Measurements from ENCODE around the gene CMTM5. TPM values are rescaled to one million over a fixed set of nuclear protein-coding genes. Genes with fewer than 3 reads are reported as not detected.
"Not testable (repeated sequence)": the region's sequence is repeated elsewhere in the genome, so short reads cannot be mapped to it uniquely, and the experiment has no call there.

CMTM5 gene
- total RNA-seq, 1 experiment from 2014 or later: 0.24 TPM

DNA sequence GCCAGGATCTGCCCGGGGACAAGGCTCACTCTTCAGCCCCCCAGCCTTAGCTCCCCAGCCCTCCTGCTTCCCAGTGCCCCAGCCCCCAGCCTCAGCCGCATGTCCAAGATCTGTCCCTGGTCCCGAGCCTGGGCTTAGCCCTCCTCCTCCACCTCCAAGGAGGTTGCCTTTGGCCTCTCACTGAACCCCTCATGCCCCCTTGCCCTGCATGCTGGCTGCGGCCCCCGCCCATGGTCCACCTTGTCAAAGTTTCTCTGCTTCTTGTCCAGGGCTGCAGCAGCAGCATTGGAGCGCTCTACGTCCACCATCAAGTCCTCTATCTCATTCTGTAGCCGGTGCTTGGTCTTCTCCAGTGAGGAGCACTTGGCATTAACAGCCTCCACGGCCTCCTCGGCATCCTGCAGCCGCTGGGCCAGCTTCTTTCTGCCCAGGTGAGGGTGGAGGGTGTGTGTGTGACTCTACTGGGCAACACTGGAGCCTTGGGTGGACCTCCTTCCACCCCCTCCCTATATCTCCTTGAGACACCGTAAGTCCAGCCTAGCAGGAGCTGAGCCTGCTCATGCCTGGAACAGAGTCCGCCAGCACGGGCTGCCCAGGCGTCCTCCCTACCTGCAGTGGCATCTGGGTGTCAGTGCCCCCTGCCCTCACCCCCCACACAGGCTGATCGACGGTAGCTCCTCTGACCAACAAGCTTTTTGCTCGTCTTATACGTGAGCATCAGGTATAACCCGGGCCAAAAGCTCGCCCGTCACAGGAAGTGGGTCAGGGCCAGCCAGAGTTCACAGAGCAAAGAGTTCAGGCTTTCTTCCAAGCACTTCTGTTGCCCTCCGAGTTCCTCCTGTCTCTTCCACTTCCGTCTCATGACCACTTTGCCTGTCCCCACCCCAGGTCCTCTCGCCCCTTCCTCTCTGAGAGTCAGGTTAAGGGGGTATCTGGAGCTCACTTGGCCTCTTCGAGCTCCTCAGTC, 11.4 kb downstream of the CMTM5 start:
- Mint-ChIP-seq H3K4me3 (no peak overlapping the region), H3K27me3 (ENCODE audit: low read depth) (peaks cover 26% of the 10 kb centered on the region), H3K27ac (no peak overlapping the region), H3K9me3 (no peaks in the 10 kb centered on the region), H3K36me3 (no peaks in the 10 kb centered on the region), H3K4me1 (peaks cover 17% of the 10 kb centered on the region)
- ATAC-seq (no peak), DNase-seq (ENCODE audit: low spot score) (no peak)
- ChIA-PET CTCF (interaction anchor here (0.5 to 3.7 kb wide), 9 partner anchors 9 to 907 kb away, joined by 3 to 27 read pairs (median 5); partner anchors contain the start of gene CMTM5), POLR2A (no interaction called here)
- TF ChIP-seq SOX15 (CRISPR knock-in tag; IDR thresholded peaks at IDR 0.05) (no peak), IRF2 (CRISPR knock-in tag; IDR thresholded peaks at IDR 0.05; ENCODE audit: borderline replicate concordance, low read depth) (no peak), ZNF416 (CRISPR knock-in tag; IDR thresholded peaks at IDR 0.05) (no peak)
- TF ChIP-seq, protein P1, sequence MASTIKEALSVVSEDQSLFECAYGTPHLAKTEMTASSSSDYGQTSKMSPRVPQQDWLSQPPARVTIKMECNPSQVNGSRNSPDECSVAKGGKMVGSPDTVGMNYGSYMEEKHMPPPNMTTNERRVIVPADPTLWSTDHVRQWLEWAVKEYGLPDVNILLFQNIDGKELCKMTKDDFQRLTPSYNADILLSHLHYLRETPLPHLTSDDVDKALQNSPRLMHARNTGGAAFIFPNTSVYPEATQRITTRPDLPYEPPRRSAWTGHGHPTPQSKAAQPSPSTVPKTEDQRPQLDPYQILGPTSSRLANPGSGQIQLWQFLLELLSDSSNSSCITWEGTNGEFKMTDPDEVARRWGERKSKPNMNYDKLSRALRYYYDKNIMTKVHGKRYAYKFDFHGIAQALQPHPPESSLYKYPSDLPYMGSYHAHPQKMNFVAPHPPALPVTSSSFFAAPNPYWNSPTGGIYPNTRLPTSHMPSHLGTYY (CRISPR knock-in tag; IDR thresholded peaks at IDR 0.05): no peak
- TF ChIP-seq, protein P2, sequence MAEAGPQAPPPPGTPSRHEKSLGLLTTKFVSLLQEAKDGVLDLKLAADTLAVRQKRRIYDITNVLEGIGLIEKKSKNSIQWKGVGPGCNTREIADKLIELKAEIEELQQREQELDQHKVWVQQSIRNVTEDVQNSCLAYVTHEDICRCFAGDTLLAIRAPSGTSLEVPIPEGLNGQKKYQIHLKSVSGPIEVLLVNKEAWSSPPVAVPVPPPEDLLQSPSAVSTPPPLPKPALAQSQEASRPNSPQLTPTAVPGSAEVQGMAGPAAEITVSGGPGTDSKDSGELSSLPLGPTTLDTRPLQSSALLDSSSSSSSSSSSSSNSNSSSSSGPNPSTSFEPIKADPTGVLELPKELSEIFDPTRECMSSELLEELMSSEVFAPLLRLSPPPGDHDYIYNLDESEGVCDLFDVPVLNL (CRISPR knock-in tag; IDR thresholded peaks at IDR 0.05; ENCODE audit: borderline replicate concordance, low read depth): no peak

DNA sequence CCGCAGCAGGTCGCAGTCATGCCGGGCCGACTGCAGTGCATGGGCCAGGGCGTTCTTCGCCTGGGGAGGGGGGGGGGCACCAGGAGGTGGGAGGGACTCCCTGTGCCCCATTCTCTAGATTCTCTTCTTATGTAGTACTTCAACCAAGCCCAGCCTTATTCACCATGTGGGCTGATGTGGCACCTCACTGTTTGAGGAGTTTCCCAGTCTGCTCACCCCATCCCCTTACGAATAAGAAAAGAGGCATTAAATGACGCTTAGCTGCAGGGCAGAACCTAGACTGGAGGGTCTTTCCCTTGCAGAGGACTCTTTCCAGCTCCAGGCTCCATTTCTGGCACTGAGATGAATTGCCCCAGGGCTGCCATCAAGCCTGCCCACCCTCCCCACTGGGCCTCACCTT, 12.2 kb downstream of the CMTM5 start:
- no peak overlapping the region for H3K27ac Mint-ChIP-seq
- TF ChIP-seq, protein P3, sequence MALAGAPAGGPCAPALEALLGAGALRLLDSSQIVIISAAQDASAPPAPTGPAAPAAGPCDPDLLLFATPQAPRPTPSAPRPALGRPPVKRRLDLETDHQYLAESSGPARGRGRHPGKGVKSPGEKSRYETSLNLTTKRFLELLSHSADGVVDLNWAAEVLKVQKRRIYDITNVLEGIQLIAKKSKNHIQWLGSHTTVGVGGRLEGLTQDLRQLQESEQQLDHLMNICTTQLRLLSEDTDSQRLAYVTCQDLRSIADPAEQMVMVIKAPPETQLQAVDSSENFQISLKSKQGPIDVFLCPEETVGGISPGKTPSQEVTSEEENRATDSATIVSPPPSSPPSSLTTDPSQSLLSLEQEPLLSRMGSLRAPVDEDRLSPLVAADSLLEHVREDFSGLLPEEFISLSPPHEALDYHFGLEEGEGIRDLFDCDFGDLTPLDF (CRISPR knock-in tag; IDR thresholded peaks at IDR 0.05): no peak
- no peak for TF ChIP-seq PRRX2 (CRISPR knock-in tag; IDR thresholded peaks at IDR 0.05)
- H3K27me3 Mint-ChIP-seq (ENCODE audit: low read depth): peaks cover 27% of the 10 kb centered on the region
- H3K9me3 Mint-ChIP-seq: peaks cover 5% of the 10 kb centered on the region
- ATAC-seq: peak; percentile 56
- H3K36me3 Mint-ChIP-seq: no peaks in the 10 kb centered on the region
- H3K4me3 Mint-ChIP-seq: no peak overlapping the region
- CTCF ChIA-PET: interaction anchor here (0.7 to 3.7 kb wide), 8 partner anchors 10 to 906 kb away, joined by 3 to 27 read pairs (median 6); partner anchors contain the start of gene CMTM5
- POLR2A ChIA-PET: interaction anchor here (1.6 kb wide), 1 partner anchor 12 kb away, joined by 4 read pairs; the partner anchor contains the start of gene CMTM5
- H3K4me1 Mint-ChIP-seq: peaks cover 17% of the 10 kb centered on the region
- DNase-seq (ENCODE audit: low spot score): no peak

DNA sequence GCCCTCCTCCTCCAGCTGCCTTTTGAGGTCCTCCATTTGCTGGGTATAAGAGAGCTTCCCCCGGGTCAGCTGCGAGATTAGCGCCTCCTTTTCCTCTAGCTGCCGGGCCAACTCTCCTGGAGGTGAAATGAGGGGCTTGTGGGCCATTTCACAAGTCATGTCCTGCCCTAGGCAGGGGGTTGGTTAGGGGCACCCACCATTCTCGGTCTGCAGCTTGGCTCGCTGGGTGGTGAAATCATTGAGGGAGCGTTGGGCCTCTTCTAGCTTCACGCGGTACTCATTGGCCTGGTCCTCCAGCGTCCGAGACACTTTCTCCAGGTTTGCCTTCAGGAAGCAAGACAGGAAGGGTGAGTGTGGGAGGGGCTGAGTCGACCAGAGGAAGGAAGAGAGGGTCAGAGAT, 12.6 kb downstream of the CMTM5 start:
- Mint-ChIP-seq H3K9me3 (peaks cover 5% of the 10 kb centered on the region), H3K27me3 (ENCODE audit: low read depth) (peaks cover 29% of the 10 kb centered on the region), H3K36me3 (no peaks in the 10 kb centered on the region), H3K4me1 (peaks cover 17% of the 10 kb centered on the region), H3K27ac (no peak overlapping the region), H3K4me3 (no peak overlapping the region)
- ChIA-PET CTCF (interaction anchor here (1.0 to 3.7 kb wide), 7 partner anchors 10 to 269 kb away, joined by 3 to 27 read pairs (median 6); partner anchors contain the start of gene CMTM5), POLR2A (interaction anchor here (1.6 kb wide), 1 partner anchor 13 kb away, joined by 4 read pairs; the partner anchor contains the start of gene CMTM5)
- DNase-seq (ENCODE audit: low spot score) (no peak), ATAC-seq (no peak)
- TF ChIP-seq NFYB (CRISPR knock-in tag; conservative IDR thresholded peaks at IDR 0.05; ENCODE audit: low read depth) (no peak), ZNF138 (CRISPR knock-in tag; conservative IDR thresholded peaks at IDR 0.05) (no peak), KAT7 (CRISPR knock-in tag; IDR thresholded peaks at IDR 0.05; ENCODE audit: borderline replicate concordance) (no peak), RELA (CRISPR knock-in tag; IDR thresholded peaks at IDR 0.05; ENCODE audit: borderline replicate concordance) (no peak), ZNF121 (CRISPR knock-in tag; IDR thresholded peaks at IDR 0.05) (no peak), ZNF232 (CRISPR knock-in tag; IDR thresholded peaks at IDR 0.05) (no peak), PRRX2 (CRISPR knock-in tag; IDR thresholded peaks at IDR 0.05) (no peak)
- TF ChIP-seq, protein P1 (CRISPR knock-in tag; IDR thresholded peaks at IDR 0.05): no peak
- TF ChIP-seq, protein P4, sequence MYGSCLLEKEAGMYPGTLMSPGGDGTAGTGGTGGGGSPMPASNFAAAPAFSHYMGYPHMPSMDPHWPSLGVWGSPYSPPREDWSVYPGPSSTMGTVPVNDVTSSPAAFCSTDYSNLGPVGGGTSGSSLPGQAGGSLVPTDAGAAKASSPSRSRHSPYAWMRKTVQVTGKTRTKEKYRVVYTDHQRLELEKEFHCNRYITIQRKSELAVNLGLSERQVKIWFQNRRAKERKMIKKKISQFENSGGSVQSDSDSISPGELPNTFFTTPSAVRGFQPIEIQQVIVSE (CRISPR knock-in tag; IDR thresholded peaks at IDR 0.05; ENCODE audit: borderline replicate concordance): no peak

DNA sequence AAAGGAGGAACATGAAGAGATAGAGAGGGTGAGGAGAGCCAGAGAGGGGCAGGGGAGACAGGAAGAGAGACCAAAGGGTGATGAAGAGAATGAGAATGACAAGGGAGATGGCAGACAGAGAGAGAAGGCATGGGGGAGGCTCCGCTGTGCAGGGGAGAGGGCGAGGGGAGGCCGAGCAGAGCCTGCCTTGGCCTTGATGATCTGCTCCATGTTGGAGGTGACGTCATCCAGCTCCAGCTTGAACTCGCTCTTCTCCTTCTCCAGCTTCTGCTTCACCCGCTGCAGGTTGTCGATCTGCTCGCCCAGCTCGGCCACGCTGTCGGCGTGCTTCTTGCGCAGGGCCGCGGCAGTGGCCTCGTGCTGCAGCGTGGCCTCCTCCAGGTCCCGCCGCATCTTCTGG, 13.0 kb downstream of the CMTM5 start:
- POLR2A ChIA-PET: interaction anchor here (1.6 kb wide), 1 partner anchor 13 kb away, joined by 4 read pairs; the partner anchor contains the start of gene CMTM5
- H3K9me3 Mint-ChIP-seq; H3K27ac Mint-ChIP-seq; H3K4me3 Mint-ChIP-seq; H3K36me3 Mint-ChIP-seq; ATAC-seq; DNase-seq (ENCODE audit: low spot score): not testable (repeated sequence)
- Mint-ChIP-seq H3K27me3 (ENCODE audit: low read depth) (peaks cover 29% of the 10 kb centered on the region), H3K4me1 (peaks cover 17% of the 10 kb centered on the region)
- CTCF ChIA-PET: interaction anchor here (1.2 to 3.7 kb wide), 5 partner anchors 11 to 63 kb away, joined by 3 to 27 read pairs (median 6); partner anchors contain the start of gene CMTM5

Data from WTC11 (cell line).